Caco-2 (cell line): ENCODE results near the gene NAPA. TPM values are rescaled to one million over a fixed set of nuclear protein-coding genes. Genes with fewer than 3 reads are reported as not detected.

Experiments used
- BruUV-seq: library from RNA; stranded (reverse); fragments of 400-500 nt; replicated peaks from 2 replicates; lab custom pipeline; 2021; lab: Mats Ljungman, UMichigan
- CTCF ChIA-PET: fragments of 300-600 bp; sonication (Branson Sonifier 250); formaldehyde crosslinking; loops from one replicate; lab custom pipeline; 2022; ENCODE audit warnings: antibody characterized with exemption; lab: Charles Lee
- POLR2A ChIA-PET: fragments of 300-600 bp; sonication (Branson Sonifier 250); formaldehyde crosslinking; loops from one replicate; lab custom pipeline; 2022; ENCODE audit warnings: antibody characterized with exemption; lab: Charles Lee
- DNase-seq, 2 experiments: peaks; one replicate each; pipeline versions ENCODE4 v3.0.0 to v3.0.0-alpha.2; 2020 to 2022
- H3K27me3 ChIP-seq: replicated peaks from 2 replicates; pipeline ENCODE4 v1.6.0; 2011; ENCODE audit warnings: low read length; ENCODE audit not compliant: control insufficient read depth, insufficient read depth
- H3K36me3 ChIP-seq: 2 replicates; pipeline ENCODE4 v1.5.1; 2011; ENCODE audit warnings: low read length; ENCODE audit not compliant: control insufficient read depth, insufficient read depth
- H3K4me1 ChIP-seq: fragments of 250-450 bp; sonication (Bioruptor Pico); 2 replicates; pipeline ENCODE4 v1.5.1; 2020; ENCODE audit warnings: mild to moderate bottlenecking
- H3K4me3 ChIP-seq: 2 replicates; pipeline ENCODE4 v1.5.1; 2011; ENCODE audit warnings: low read depth, mild to moderate bottlenecking, control low read depth, low read length
- H3K9me3 ChIP-seq: fragments of 250-450 bp; sonication (Bioruptor Pico); 2 replicates; pipeline ENCODE4 v1.5.1; 2020; ENCODE audit warnings: mild to moderate bottlenecking, moderate library complexity
- H3K27ac Mint-ChIP-seq: one replicate; pipeline ENCODE4 v1.8.0; 2022; ENCODE audit warnings: mixed read lengths; ENCODE audit not compliant: unreplicated experiment
- H3K27me3 Mint-ChIP-seq: one replicate; pipeline ENCODE4 v1.8.0; 2022; ENCODE audit warnings: mixed read lengths; ENCODE audit not compliant: insufficient read depth, unreplicated experiment
- H3K36me3 Mint-ChIP-seq: one replicate; pipeline ENCODE4 v1.8.0; 2022; ENCODE audit warnings: mild to moderate bottlenecking, mixed read lengths; ENCODE audit not compliant: insufficient read depth, unreplicated experiment
- H3K4me1 Mint-ChIP-seq: one replicate; pipeline ENCODE4 v1.8.0; 2022; ENCODE audit warnings: low read depth, mixed read lengths; ENCODE audit not compliant: unreplicated experiment
- H3K4me3 Mint-ChIP-seq: one replicate; pipeline ENCODE4 v1.8.0; 2022; ENCODE audit warnings: mild to moderate bottlenecking, moderate library complexity, mixed read lengths; ENCODE audit not compliant: unreplicated experiment
- H3K9me3 Mint-ChIP-seq: one replicate; pipeline ENCODE4 v1.8.0; 2022; ENCODE audit warnings: mixed read lengths; ENCODE audit not compliant: unreplicated experiment
- CTCF ChIP-seq, 2 experiments: fragments of 200-600 bp in 1 of 2; IDR thresholded peaks; 1 replicate in 1 of 2; 2 replicates in 1 of 2; pipeline versions ENCODE4 v1.5.1 to v1.8.0; 2011 to 2022; ENCODE audit warnings: antibody characterized with exemption in 1 of 2, control low read depth in 1 of 2, inconsistent platforms in 1 of 2, low read depth in 1 of 2, low read length in 1 of 2, mild to moderate bottlenecking in 1 of 2, moderate library complexity in 1 of 2; ENCODE audit not compliant: insufficient read depth in 1 of 2, severe bottlenecking in 1 of 2, unreplicated experiment in 1 of 2
- intact Hi-C: fragments of 100-400 bp; cut with micrococcal nuclease; formaldehyde crosslinking; loops from one replicate; pipeline ENCODE4 v1.10.0; 2022; ENCODE audit not compliant: unreplicated experiment
- total RNA-seq: library from RNA; stranded (reverse); gene quantifications from 2 replicates; pipeline ENCODE4 v1.2.3, GENCODE V29; 2022

NAPA gene
- total RNA-seq, 1 experiment from 2014 or later = 149 TPM

- H3K4me3 Mint-ChIP-seq = peak overlapping the region; percentile 91
- H3K9me3 Mint-ChIP-seq = no peaks in the 10 kb centered on the region
- BruUV-seq = no TSS peak
- Histone ChIP-seq H3K4me3 (no peak overlapping the region), H3K4me1 (no peaks in the 10 kb centered on the region), H3K36me3 (0 out of 2 replicates have a peak, but pooled peaks cover 1% of the 10 kb centered on the region), H3K9me3 (no peaks in the 10 kb centered on the region), H3K27me3 (no peaks in the 10 kb centered on the region)
- no peaks in the 10 kb centered on the region for H3K4me1 Mint-ChIP-seq
- intact Hi-C loops = no loop called here
- peak overlapping the region; percentile 99 for H3K27ac Mint-ChIP-seq
- H3K36me3 Mint-ChIP-seq = peaks cover 39% of the 10 kb centered on the region
- no peaks in the 10 kb centered on the region for H3K27me3 Mint-ChIP-seq
- TF ChIP-seq CTCF (IDR thresholded peaks at IDR 0.05; ENCODE audit: insufficient read depth in 1 of 2, low read depth in 1 of 2, low read length in 1 of 2, severe bottlenecking in 1 of 2, unreplicated experiment in 1 of 2) = no peak
- no peak for DNase-seq
- POLR2A ChIA-PET = interaction anchor here (0.6 kb wide), 1 partner anchor 238 kb away, joined by 5 read pairs; no protein-coding TSS in a partner anchor
- CTCF ChIA-PET = interaction anchor here (1.7 kb wide), 1 partner anchor 49 kb away, joined by 5 read pairs; no protein-coding TSS in a partner anchor
These were observed 29.7 kb downstream of the NAPA start for GRCh38 chr19:47485210-47485609.

- no peaks in the 10 kb centered on the region for H3K9me3 ChIP-seq
- BruUV-seq = TSS peak; percentile 53
- peak within 1 kb of the TSS; percentile 95 for H3K4me3 ChIP-seq
- peak within 1 kb of the TSS; percentile 99 for H3K27ac Mint-ChIP-seq
- intact Hi-C loops = loop anchor here (1.0 kb wide), 1 partner anchor 48 kb away; no protein-coding TSS in a partner anchor
- H3K4me1 Mint-ChIP-seq = no peaks in the 10 kb centered on the region
- H3K36me3 Mint-ChIP-seq = peaks cover 33% of the 10 kb centered on the region
- CTCF ChIA-PET = interaction anchor here (0.7 to 2.0 kb wide), 14 partner anchors 26 to 229 kb away, joined by 3 to 41 read pairs (median 4); partner anchors contain the start of genes EHD2 and NAPA
- 0 out of 2 replicates have a peak, but pooled peaks cover under 1% of the 10 kb centered on the region for H3K36me3 ChIP-seq
- TF ChIP-seq CTCF (IDR thresholded peaks at IDR 0.05; ENCODE audit: insufficient read depth in 1 of 2, low read depth in 1 of 2, low read length in 1 of 2, severe bottlenecking in 1 of 2, unreplicated experiment in 1 of 2) = peak; percentile 97 to 98
- POLR2A ChIA-PET = interaction anchor here (0.6 to 1.5 kb wide), 5 partner anchors 31 to 223 kb away, joined by 3 to 6 read pairs (median 4); no protein-coding TSS in a partner anchor
- no peaks in the 10 kb centered on the region for H3K4me1 ChIP-seq
- H3K27me3 Mint-ChIP-seq = no peaks in the 10 kb centered on the region
- H3K4me3 Mint-ChIP-seq = peak within 1 kb of the TSS; percentile 91
- no peaks in the 10 kb centered on the region for H3K27me3 ChIP-seq
- no peaks in the 10 kb centered on the region for H3K9me3 Mint-ChIP-seq
- DNase-seq = peak; percentile 94 to 95
These were observed 30.8 kb downstream of the NAPA start, which contains the start of gene KPTN for GRCh38 chr19:47483800-47484690. Gene KPTN, minus strand, starts transcription at chr19:47484219. Its CDS starts 59 bp downstream, at chr19:47484160.

GRCh38 chr19:47483200-47483599 lies 31.7 kb downstream of the NAPA start:
- DNase-seq = no peak
- Mint-ChIP-seq H3K4me3 (peak overlapping the region; percentile 91), H3K9me3 (no peaks in the 10 kb centered on the region), H3K4me1 (no peaks in the 10 kb centered on the region), H3K27ac (peak overlapping the region; percentile 99), H3K36me3 (peaks cover 31% of the 10 kb centered on the region), H3K27me3 (no peaks in the 10 kb centered on the region)
- H3K9me3 ChIP-seq = no peaks in the 10 kb centered on the region
- H3K27me3 ChIP-seq = no peaks in the 10 kb centered on the region
- H3K36me3 ChIP-seq = no peaks in the 10 kb centered on the region
- POLR2A ChIA-PET = interaction anchor here (0.6 to 1.5 kb wide), 3 partner anchors 32 to 224 kb away, joined by 3 to 6 read pairs (median 4); no protein-coding TSS in a partner anchor
- intact Hi-C loops = no loop called here
- no peak for TF ChIP-seq CTCF (IDR thresholded peaks at IDR 0.05; ENCODE audit: insufficient read depth in 1 of 2, low read depth in 1 of 2, low read length in 1 of 2, severe bottlenecking in 1 of 2, unreplicated experiment in 1 of 2)
- no peaks in the 10 kb centered on the region for H3K4me1 ChIP-seq
- BruUV-seq = no TSS peak
- CTCF ChIA-PET = interaction anchor here (0.7 to 2.0 kb wide), 6 partner anchors 32 to 230 kb away, joined by 3 to 41 read pairs (median 8); partner anchors contain the start of genes EHD2 and NAPA
- peak overlapping the region; percentile 95 for H3K4me3 ChIP-seq
